Measurements from ENCODE around the gene TIMM23B.
"Not testable (repeated sequence)": the region's sequence is repeated elsewhere in the genome, so short reads cannot be mapped to it uniquely, and the experiment has no call there.

- TF ChIP-seq CTCF (conservative IDR thresholded peaks at IDR 0.05); EZH2 (IDR thresholded peaks at IDR 0.05; ENCODE audit: low read depth): not testable (repeated sequence)
Observed at GRCh38 chr10:49943607-49944006, 1.8 kb downstream of the TIMM23B start.

Measured in PC-9 (cell line).